UCSD-AML1 (cell line): Measurements from ENCODE around the gene ADNP2.

Experiments
- DNase-seq: peaks from one replicate; lab custom pipeline; 2025; ENCODE audit not compliant: unreplicated experiment; lab: John Stamatoyannopoulos, UW

ADNP2 gene

DNA sequence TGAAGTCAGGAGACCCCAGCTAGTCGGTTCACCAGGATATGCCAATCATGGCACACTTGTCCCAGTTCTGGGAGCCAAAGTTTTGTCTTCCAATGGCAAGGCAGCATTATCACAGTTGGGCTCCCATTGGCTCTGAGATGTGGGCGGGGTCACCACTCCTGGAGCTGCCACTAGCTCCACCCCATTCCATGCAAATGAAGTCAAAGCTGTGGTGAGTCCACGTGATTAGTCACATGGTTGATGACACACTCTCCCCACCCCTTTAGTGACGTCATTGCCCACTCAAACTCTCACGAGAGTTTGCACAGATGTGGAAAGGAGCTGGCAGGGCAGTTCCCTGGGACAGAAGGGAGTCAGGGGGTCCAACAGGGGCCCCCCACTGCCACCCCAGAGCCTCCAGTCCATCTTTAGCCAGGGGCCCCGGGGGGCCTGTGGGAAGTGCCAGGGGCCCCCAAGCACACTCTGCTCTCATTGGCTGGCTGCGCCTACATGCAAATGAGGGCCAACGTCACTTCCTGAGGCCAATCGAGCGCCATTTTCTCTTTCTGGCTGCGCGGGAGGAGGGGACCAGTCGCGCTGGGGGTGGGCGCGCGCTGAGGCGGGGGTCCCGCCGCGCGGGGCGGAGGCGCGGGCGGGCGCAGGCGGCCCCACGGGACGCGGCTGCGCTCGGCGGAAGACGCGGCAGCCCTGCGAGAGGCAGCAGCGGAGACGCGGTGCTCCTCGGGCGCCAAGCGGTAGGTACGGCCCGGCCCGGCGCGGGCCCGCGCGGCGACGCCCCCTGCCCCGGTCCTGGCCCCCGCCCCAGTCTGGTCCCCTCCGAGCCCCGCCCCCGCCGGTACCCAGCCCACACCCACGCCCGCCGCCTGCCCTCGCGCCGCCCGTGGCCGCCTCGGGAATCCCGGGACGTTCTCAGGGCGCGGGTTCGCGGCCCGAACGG, at the start of gene ADNP2:
Gene ADNP2 (plus strand): TSS at position 524 of the 937 bp plus-strand sequence. CDS start 8,281 bp downstream, outside the sequence.
- peak; percentile 91 for DNase-seq

DNA sequence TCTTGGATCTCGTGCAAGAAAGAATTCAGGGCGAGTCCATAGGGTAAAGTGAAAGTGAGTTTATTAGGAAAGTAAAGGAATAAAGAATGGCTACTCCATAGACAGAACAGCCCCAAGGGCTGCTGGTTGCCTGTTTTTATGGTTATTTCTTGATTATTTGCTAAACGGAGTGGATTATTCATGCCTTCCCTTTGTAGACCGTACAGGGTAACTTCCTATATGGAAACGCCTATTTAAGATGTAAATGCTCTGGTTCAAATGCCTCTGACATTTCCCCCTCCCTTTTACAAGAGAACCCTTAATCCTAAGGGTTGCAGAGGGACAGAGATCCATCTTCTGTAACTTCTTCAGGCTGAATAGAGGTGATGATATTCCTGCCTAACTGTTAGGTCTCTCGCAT, 49.1 kb upstream of the ADNP2 start:
- DNase-seq: no peak

DNA sequence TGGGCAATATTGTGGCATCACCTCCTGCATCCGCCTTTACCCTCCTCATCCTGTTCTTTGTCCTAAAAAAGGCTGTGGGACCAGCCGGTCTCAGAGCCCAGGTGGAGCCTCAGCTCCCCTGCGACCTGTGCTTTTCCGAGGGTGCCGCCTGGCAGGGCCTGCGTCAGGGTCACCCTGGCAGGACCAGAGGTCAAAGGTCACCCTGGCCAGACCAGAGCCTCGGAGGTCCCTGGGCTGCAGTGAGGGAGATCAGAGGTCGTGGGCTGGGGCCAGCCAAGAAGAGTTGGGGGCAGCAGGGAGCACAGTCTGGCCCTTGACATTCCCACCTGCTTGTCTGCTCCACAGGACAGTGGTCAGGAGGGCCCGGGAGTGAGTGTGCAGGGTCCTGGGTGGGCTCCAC, 43.4 kb upstream of the ADNP2 start:
- no peak for DNase-seq

GRCh38 chr18:80067321-80067720, 41.7 kb upstream of the ADNP2 start:
- DNase-seq: no peak

GRCh38 chr18:80067897-80068296, 41.2 kb upstream of the ADNP2 start:
- DNase-seq: no peak

GRCh38 chr18:80068571-80069272, 40.3 kb upstream of the ADNP2 start:
- DNase-seq: no peak

DNA sequence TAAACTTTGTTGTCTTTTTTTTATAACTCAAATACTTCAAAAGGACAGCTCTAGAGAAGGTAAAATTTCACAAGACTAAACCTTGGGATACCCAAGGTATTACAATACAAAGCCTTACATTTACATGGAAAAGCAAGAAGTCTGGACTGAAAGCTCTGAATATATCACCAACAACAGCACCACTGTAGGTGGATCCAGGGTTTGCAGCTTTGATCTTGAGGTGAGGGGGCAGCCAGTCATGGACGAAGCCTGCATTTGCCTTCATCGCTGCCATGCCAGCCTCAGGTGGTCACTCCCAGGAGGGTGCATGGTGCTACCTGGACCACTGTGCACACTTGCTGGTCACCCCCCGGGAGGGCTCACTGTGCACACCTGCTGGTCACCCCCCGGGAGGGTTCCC, 38.2 kb upstream of the ADNP2 start:
- DNase-seq: no peak

- no peak for DNase-seq
These were observed 34.9 kb upstream of the ADNP2 start for GRCh38 chr18:80074183-80074582.

- DNase-seq: no peak
These were observed 34.4 kb upstream of the ADNP2 start for GRCh38 chr18:80074697-80075096.

DNA sequence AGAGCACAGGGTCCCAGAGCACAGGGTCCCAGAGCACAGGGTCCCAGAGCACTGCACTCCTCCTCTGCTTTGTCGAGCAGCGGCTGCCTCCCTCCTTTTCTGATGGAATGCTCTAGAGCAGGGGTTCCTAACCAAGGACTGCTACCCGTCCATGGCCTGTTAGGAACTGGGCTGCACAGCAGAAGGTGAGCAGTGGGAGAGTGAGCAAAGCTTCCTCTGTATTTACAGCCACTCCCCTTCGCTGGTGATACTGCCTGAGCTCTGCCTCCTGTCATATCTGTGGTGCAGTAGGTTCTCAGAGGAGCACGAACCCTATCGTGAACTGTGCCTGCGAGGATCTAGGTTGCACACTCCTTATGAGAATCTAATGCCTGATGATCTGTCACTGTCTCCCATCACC, 33.1 kb upstream of the ADNP2 start:
- no peak for DNase-seq

DNA sequence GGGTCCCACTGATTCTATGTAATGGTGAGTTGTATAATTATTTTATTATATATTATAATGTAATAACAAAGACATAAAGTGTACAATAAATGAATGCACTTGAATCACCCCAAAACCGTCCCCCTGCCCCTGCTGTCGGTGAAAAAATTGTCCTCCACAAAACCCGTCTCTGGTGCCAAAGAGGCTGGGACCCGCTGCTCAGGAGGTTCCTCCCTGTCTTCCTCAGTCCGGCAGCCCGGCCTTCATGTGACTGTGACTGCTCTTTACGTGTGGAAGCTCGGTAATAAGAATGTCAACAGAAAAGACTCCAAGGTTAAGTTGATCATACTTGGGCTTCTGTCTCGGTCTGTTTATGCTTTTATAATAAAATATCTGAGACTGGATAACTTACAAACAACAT, 32.7 kb upstream of the ADNP2 start:
- DNase-seq: no peak

DNA sequence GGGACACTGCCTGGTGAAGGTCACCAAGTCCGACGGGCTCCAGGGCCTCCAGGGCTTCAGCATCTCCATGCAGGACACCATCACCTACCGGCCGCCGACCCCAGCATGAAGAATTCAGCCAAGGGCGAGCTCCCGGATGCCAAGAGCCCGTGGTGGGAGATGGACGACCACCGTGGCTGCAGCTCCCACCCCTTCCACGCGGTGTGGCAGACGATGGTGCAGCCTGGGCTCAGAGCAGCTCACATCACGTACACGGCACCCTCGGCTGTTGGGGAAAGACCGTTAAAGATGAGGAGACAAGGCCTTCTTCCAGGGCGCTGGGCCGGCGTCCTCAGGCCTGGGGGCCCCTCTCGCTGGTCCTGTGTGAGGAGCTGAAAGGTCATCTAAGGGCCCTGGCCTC, 31.2 kb upstream of the ADNP2 start:
- DNase-seq: no peak

DNA sequence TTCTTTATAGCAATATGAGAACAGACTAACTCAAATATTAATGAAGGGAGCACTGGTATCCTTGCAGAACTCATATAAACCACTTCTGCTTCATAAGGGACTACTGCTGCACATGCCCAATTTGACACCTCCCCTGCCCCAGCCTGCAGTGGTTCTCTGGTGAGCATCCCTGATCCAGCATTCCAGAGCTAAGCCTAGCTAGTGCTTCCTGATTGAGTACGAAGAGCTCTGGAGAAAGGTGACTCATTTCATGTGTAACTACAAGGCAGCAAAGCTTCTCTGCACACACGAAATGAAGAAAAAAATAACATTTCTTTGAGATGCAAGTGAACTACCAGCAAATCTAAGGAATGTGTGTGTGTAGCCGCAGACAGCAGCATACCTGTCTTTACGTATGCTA, 22.8 kb upstream of the ADNP2 start:
- DNase-seq: no peak

GRCh38 chr18:80088036-80088435, 21.0 kb upstream of the ADNP2 start:
- DNase-seq: no peak

DNA sequence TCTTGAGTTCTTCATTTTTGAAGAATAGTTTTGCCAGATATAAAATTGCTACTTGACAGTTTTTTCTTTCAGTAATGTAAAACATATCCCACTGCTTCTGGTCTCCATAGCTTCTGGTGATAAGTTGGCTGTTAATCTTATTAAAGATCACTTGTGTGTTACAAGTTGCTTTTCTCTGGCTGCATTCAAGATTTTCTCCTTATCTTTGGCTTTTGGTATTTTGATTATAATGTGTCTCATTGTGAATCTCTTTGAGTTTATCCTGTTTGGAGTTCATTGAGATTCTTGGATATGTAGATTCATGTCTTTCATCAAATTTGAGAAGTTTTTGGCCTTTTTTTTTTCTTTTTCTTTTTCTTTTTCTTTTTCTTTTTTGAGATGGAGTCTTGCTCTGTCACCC, 20.2 kb upstream of the ADNP2 start:
- DNase-seq: no peak

DNA sequence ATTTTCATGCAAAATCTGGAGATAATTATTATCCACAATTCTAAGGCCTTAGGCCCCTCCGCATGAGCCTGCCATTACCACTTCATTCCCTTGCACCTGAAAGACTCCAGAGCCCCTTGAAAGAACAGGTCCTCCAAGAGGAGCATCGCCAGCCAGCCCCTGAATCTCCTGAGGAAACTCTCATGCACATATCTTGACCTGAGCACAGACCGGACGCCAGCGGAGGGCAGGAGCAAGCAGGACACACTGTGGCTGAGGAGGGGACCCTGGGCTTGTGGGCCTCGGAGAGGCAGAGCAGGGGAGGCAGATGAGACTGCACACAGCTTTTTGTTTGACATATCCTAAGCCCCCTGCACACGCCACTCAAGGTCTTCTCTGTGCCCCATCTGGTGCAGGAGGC, 13.6 kb upstream of the ADNP2 start:
- DNase-seq: no peak

DNA sequence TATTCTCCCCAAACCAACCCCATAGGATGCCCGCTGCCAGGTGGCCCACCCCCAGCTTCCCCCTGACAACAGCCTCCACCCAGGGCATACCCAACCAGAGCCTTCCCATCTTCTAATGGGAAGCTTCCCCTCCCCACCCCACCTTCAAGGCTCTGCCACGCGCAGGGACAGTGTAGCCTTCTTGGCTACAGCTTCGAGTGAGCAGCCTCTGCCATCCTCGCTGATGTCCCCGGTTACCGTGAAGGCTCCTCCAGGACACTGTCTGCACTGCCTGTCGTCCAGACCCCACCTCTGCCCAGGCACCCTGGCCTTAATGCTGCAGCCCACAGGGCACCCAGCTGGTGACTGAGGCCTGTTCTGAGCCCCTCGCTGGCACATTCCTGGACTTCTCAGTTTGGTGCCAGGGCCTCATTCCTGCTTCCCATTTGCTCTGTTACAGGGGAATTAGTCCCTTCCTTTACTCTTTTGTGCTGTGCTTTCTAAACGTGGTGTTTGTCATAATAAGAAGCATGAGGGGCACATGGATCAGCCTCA, 13.0 kb upstream of the ADNP2 start:
- DNase-seq: no peak

GRCh38 chr18:80097201-80097600, 11.9 kb upstream of the ADNP2 start:
- DNase-seq: no peak

GRCh38 chr18:80103231-80103630, 5.8 kb upstream of the ADNP2 start:
- DNase-seq: no peak

GRCh38 chr18:80104364-80104779, 4.7 kb upstream of the ADNP2 start:
- DNase-seq: peak; percentile 40

- DNase-seq: no peak
These were observed 3.5 kb upstream of the ADNP2 start for GRCh38 chr18:80105369-80106167.
